Activated CD8-positive, alpha-beta memory T cell treated with anti-CD3 and anti-CD28 coated beads, Interleukin-2, amount 50 U/mL, for 1 hour (primary cell): ENCODE measurements around the gene TXLNB.

Experiments
- DNase-seq: peaks from one replicate; pipeline ENCODE4 v3.0.0-alpha.2; 2020; ENCODE audit errors: extremely low read depth

Gene TXLNB

GRCh38 chr6:139271056-139271455 is 20.7 kb downstream of the TXLNB start:
- no peak for DNase-seq

- no peak for DNase-seq
Observed at GRCh38 chr6:139270249-139270648, 21.5 kb downstream of the TXLNB start.

GRCh38 chr6:139265512-139266190 is 26.1 kb downstream of the TXLNB start:
- no peak for DNase-seq

- DNase-seq: no peak
Observed at GRCh38 chr6:139262519-139263300, 29.1 kb downstream of the TXLNB start.

- no peak for DNase-seq
Observed at GRCh38 chr6:139257821-139258398, 33.9 kb downstream of the TXLNB start.

- DNase-seq: no peak
Observed at GRCh38 chr6:139257291-139257690, 34.5 kb downstream of the TXLNB start.

- no peak for DNase-seq
Observed at GRCh38 chr6:139256087-139256486, 35.7 kb downstream of the TXLNB start.

GRCh38 chr6:139254196-139254595 is 37.6 kb downstream of the TXLNB start:
- DNase-seq: no peak

DNA sequence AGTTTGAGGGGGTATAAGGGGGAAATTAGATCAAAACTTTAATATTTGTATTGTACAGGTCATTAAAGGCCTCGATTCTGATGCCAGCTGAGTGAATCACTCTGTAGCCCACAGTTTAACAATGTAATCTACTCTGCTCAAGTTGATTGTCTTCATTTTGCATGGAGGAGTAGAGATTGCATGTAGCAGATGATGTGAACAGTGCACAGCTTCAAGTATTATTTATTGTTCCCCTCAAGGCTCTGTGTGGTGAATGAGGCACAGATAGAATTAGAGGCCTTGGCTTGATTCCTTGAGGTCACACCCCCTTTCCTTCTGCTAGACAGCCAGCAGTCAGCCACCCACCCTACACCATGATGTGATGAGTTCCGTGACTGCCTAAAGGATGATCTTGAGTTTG is 38.1 kb downstream of the TXLNB start:
- no peak for DNase-seq

- DNase-seq: no peak
Observed at GRCh38 chr6:139251691-139252390, 40.0 kb downstream of the TXLNB start.

- no peak for DNase-seq
Observed at GRCh38 chr6:139251045-139251690, 40.6 kb downstream of the TXLNB start.

- DNase-seq: no peak
Observed at GRCh38 chr6:139250296-139251044, 41.3 kb downstream of the TXLNB start.

- no peak for DNase-seq
Observed at GRCh38 chr6:139249395-139249794, 42.4 kb downstream of the TXLNB start.

DNA sequence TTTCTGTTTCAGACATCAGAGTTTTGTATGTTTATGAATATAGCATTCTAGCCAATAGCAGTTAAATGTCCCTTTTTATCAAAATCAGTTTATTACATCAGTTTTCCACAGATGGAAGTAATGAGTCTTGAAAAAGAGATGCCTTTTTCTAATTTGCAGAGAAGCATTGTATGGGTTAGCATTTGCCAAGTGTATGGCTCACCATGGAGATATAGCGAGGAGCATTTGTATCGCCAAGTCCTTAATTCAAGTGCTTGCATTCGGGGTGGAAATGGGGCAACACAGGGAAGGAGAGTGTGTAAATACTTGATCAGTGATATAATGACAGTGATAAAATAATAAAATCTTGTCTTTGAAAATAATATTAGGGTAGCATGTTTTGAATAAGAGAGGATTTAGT is 42.9 kb downstream of the TXLNB start:
- no peak for DNase-seq

DNA sequence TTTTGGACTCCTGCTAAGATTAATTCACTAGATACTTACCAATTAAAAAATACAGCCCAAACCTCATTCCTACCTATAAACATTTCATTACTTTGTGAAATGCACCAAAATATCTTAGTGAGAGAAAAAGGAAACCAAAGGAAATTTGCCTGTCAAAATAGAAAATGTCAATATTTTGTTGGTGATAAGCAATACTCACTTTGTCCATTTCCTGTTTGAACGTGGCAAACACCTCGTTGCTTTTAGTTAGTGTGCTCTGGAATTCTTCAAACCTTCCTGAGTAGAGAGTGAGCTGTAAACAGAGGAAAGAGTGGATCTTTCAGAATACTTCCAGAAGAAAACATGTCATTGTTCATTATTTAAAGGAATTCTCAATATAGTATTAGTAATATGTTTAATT is 44.2 kb downstream of the TXLNB start:
- DNase-seq: no peak

GRCh38 chr6:139243536-139243935 is 48.3 kb downstream of the TXLNB start:
- DNase-seq: no peak

DNA sequence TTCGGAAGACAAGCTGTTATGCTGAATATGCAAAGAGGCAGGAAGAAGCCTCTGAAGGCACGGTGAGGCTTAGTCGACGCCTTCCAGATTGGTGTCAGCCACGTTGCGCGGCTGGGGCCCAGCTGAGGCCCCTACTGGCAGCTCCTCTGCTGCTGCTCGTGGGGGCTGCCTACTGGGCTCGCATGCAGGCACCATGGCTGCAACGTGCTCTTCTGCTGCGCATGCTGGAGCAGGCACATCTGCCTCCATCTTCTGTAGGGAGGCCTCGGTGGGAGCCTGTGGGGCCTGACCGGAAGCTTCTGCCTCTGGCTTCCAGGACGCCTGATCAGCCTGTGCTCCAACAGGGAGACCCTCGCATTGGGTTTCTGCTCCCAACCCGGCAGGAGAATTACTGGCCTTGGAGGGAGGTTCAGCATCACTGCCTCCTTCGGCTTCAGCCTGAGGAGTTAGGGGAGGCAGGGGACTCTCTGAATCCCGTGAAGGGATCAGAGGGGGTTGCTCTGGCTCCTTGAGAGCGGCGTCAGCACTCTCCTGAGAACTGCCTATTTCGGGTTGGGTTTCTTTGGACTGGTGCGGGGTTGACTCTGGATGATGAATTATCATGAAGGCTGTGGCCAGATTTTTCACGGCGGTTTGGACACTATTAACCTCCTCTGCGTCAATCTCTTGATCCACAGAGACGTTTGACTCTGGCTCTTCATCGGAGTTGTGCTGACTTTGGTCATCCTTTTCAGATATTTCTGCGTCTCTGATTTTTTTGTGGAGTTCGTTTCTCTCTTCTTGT is 49.1 kb downstream of the TXLNB start:
- no peak for DNase-seq

DNA sequence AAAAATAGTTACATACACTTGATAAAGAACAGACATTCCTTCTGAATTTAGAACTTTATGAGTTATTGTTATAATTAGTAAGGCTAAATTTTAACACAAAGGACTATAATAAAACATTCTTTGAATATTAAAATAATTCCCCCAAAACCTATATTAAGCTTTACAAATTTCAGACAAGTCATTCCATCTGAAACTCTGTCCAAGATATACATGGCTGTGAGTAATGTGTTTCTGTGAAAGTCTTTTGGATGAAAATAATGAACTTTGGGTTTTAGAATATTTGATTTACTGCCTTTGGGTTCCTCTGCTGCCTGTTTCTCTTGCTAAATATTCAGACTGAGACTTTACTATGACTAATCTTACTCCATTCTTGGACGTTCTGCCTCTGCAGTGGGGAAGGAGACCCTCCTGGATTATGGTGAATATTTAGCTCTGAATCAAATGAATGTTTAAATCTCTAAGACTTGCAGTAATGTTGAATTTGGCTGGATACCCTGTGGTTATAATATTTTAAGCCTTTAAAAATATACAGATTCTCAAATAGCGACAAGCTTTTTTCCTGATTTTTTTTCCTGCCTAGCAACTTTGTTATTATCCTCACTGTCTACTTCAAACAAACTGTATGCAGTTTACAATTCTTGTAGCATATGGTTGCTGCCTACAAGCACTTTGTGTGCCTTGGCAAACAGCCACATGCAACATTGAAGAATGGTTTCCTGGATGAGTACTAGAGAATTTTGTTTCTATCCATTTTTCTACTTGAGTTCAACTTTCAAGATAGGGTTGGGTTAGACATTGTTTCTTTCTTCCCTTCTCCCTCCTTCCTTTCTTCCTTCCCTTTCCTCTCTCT is 51.4 kb downstream of the TXLNB start:
- no peak for DNase-seq

DNA sequence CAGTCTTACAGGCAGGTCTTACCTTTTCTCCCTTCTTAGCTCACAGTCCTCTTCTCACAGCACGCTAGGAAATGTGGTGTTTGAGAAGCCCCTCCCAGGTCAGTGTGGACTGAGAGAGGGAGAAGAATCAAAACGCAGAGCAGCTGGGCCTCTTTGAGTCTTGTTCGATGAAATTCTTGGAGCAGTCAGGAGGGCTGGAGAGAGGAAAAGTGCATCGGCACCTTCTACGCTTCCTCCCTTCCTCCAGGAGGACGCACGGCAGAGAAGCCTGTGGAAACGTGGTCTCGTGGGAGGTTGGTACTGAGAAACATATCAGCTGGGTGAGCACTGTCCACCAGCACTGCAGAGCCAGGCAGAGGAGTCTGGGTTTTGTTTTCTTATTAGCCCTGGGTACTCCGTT is 52.7 kb downstream of the TXLNB start:
- DNase-seq: no peak
